Activated CD4-positive, alpha-beta T cell treated with anti-CD3 and anti-CD28 coated beads for 36 hours (primary cell): ENCODE data around the gene CTRB1. TPM values are rescaled to one million over a fixed set of nuclear protein-coding genes. Genes with fewer than 3 reads are reported as not detected.
A peak's percentile ranks its signal among the peaks of the same experiment; 100 is the strongest.

Experiments
- ATAC-seq: fragments of 200-7000 bp; cut with Tn5 transposase; one replicate; pipeline ENCODE4 v1.10.0; 2021; ENCODE audit warnings: mild to moderate bottlenecking, moderate library complexity
- CTCF ChIA-PET: fragments of 350-600 bp; sonication (Branson Sonifier 250); formaldehyde crosslinking; loops from one replicate; lab custom pipeline; 2021; ENCODE audit warnings: antibody characterized with exemption; lab: Charles Lee
- POLR2A ChIA-PET: fragments of 350-600 bp; sonication (Branson Sonifier 250); formaldehyde crosslinking; loops from one replicate; lab custom pipeline; 2021; ENCODE audit warnings: antibody characterized with exemption, inconsistent platforms; lab: Charles Lee
- DNase-seq: peaks from one replicate; pipeline ENCODE4 v3.0.0-alpha.2; 2020
- H3K27ac Mint-ChIP-seq: one replicate; pipeline ENCODE4 v1.8.0; 2021; ENCODE audit warnings: mixed read lengths
- H3K27me3 Mint-ChIP-seq: one replicate; pipeline ENCODE4 v1.8.0; 2021; ENCODE audit warnings: mixed read lengths
- H3K36me3 Mint-ChIP-seq: one replicate; pipeline ENCODE4 v1.8.0; 2021; ENCODE audit warnings: low read depth, mixed read lengths
- H3K4me1 Mint-ChIP-seq: one replicate; pipeline ENCODE4 v1.8.0; 2021; ENCODE audit warnings: mixed read lengths
- H3K4me3 Mint-ChIP-seq: one replicate; pipeline ENCODE4 v1.8.0; 2021; ENCODE audit warnings: mild to moderate bottlenecking, moderate library complexity, mixed read lengths
- H3K9me3 Mint-ChIP-seq: one replicate; pipeline ENCODE4 v1.8.0; 2021; ENCODE audit warnings: low read depth, mixed read lengths
- intact Hi-C, 2 experiments: fragments of 100-400 bp; cut with DNase I in 1 of 2; cut with micrococcal nuclease in 1 of 2; formaldehyde crosslinking; loops; one replicate each; pipeline versions ENCODE4 v1.14.2 to v1.15.1; 2022 to 2024; cut with DNase I, micrococcal nuclease
- total RNA-seq, 2 experiments: library from RNA; stranded (reverse); gene quantifications; one replicate each; pipeline ENCODE4 v1.2.3, GENCODE V29; 2021

Gene CTRB1
- total RNA-seq, 2 experiments from 2014 or later = not detected

GRCh38 chr16:75244225-75244809 lies 25.5 kb downstream of the CTRB1 start:
- DNase-seq = no peak
- POLR2A ChIA-PET = no interaction called here
- intact Hi-C loops = no loop called here
- no peak for ATAC-seq
- no peaks in the 10 kb centered on the region for H3K4me1 Mint-ChIP-seq
- H3K4me3 Mint-ChIP-seq = no peak overlapping the region
- CTCF ChIA-PET = interaction anchor here (1.0 kb wide), 1 partner anchor 149 kb away, joined by 3 read pairs; no protein-coding TSS in a partner anchor
- no peak overlapping the region for H3K27ac Mint-ChIP-seq
- no peaks in the 10 kb centered on the region for H3K36me3 Mint-ChIP-seq
- no peaks in the 10 kb centered on the region for H3K9me3 Mint-ChIP-seq
- peaks cover 2% of the 10 kb centered on the region for H3K27me3 Mint-ChIP-seq

- Mint-ChIP-seq H3K27ac (no peak overlapping the region), H3K4me1 (no peaks in the 10 kb centered on the region), H3K4me3 (no peak overlapping the region), H3K36me3 (no peaks in the 10 kb centered on the region), H3K9me3 (no peaks in the 10 kb centered on the region), H3K27me3 (peaks cover 5% of the 10 kb centered on the region)
- intact Hi-C loops = no loop called here
- no peak for DNase-seq
- CTCF ChIA-PET = interaction anchor here (0.7 to 1.0 kb wide), 2 partner anchors 66 to 148 kb away, joined by 3 read pairs; no protein-coding TSS in a partner anchor
- no peak for ATAC-seq
- POLR2A ChIA-PET = interaction anchor here (0.6 kb wide), 1 partner anchor 578 kb away, joined by 3 read pairs; the partner anchor contains the start of gene RFWD3
Measured at GRCh38 chr16:75244844-75245758, 26.3 kb downstream of the CTRB1 start.

GRCh38 chr16:75246504-75247205 lies 27.9 kb downstream of the CTRB1 start:
- ChIA-PET CTCF (interaction anchor here (1.1 kb wide), 1 partner anchor 157 kb away, joined by 6 read pairs; no protein-coding TSS in a partner anchor), POLR2A (no interaction called here)
- ATAC-seq (no peak), DNase-seq (no peak)
- Mint-ChIP-seq H3K4me3 (no peak overlapping the region), H3K27me3 (peaks cover 9% of the 10 kb centered on the region), H3K9me3 (no peaks in the 10 kb centered on the region), H3K36me3 (no peaks in the 10 kb centered on the region), H3K4me1 (peaks cover 4% of the 10 kb centered on the region), H3K27ac (no peak overlapping the region)
- intact Hi-C loops = no loop called here

- H3K9me3 Mint-ChIP-seq = no peaks in the 10 kb centered on the region
- ATAC-seq (no peak), DNase-seq (no peak)
- intact Hi-C loops = no loop called here
- H3K4me3 Mint-ChIP-seq = no peak overlapping the region
- H3K27me3 Mint-ChIP-seq = peaks cover 15% of the 10 kb centered on the region
- POLR2A ChIA-PET = no interaction called here
- CTCF ChIA-PET = interaction anchor here (1.5 kb wide), 1 partner anchor 48 kb away, joined by 5 read pairs; no protein-coding TSS in a partner anchor
- no peak overlapping the region for H3K27ac Mint-ChIP-seq
- peaks cover 6% of the 10 kb centered on the region for H3K4me1 Mint-ChIP-seq
- no peaks in the 10 kb centered on the region for H3K36me3 Mint-ChIP-seq
Measured at GRCh38 chr16:75247249-75247648, 28.5 kb downstream of the CTRB1 start.

- Mint-ChIP-seq H3K9me3 (no peaks in the 10 kb centered on the region), H3K4me3 (no peak overlapping the region), H3K27me3 (peaks cover 19% of the 10 kb centered on the region), H3K27ac (no peak overlapping the region), H3K36me3 (no peaks in the 10 kb centered on the region), H3K4me1 (peaks cover 6% of the 10 kb centered on the region)
- intact Hi-C loops = no loop called here
- CTCF ChIA-PET = interaction anchor here (1.5 kb wide), 1 partner anchor 49 kb away, joined by 5 read pairs; no protein-coding TSS in a partner anchor
- no peak for ATAC-seq
- POLR2A ChIA-PET = no interaction called here
- DNase-seq = no peak
Measured at GRCh38 chr16:75248142-75248535, 29.4 kb downstream of the CTRB1 start.

- DNase-seq (no peak), ATAC-seq (no peak)
- H3K27ac Mint-ChIP-seq = no peak overlapping the region
- POLR2A ChIA-PET = no interaction called here
- no peak overlapping the region for H3K4me3 Mint-ChIP-seq
- H3K4me1 Mint-ChIP-seq = peaks cover 6% of the 10 kb centered on the region
- peaks cover 19% of the 10 kb centered on the region for H3K27me3 Mint-ChIP-seq
- H3K36me3 Mint-ChIP-seq = no peaks in the 10 kb centered on the region
- CTCF ChIA-PET = interaction anchor here (0.8 to 1.5 kb wide), 2 partner anchors 15 to 49 kb away, joined by 3 to 5 read pairs; no protein-coding TSS in a partner anchor
- H3K9me3 Mint-ChIP-seq = no peaks in the 10 kb centered on the region
- intact Hi-C loops = no loop called here
Measured at GRCh38 chr16:75248536-75249380, 30.0 kb downstream of the CTRB1 start.

- Mint-ChIP-seq H3K9me3 (no peaks in the 10 kb centered on the region), H3K4me1 (peaks cover 6% of the 10 kb centered on the region), H3K27me3 (peaks cover 21% of the 10 kb centered on the region), H3K4me3 (no peak overlapping the region), H3K36me3 (no peaks in the 10 kb centered on the region), H3K27ac (no peak overlapping the region)
- CTCF ChIA-PET = interaction anchor here (0.8 kb wide), 1 partner anchor 16 kb away, joined by 3 read pairs; no protein-coding TSS in a partner anchor
- intact Hi-C loops = no loop called here
- ATAC-seq = no peak
- no peak for DNase-seq
- POLR2A ChIA-PET = no interaction called here
Measured at GRCh38 chr16:75249441-75249840, 30.7 kb downstream of the CTRB1 start.

GRCh38 chr16:75250089-75250808 lies 31.5 kb downstream of the CTRB1 start:
- Mint-ChIP-seq H3K27me3 (peaks cover 25% of the 10 kb centered on the region), H3K36me3 (no peaks in the 10 kb centered on the region), H3K4me3 (peak overlapping the region; percentile 13), H3K27ac (no peak overlapping the region), H3K9me3 (no peaks in the 10 kb centered on the region), H3K4me1 (peaks cover 6% of the 10 kb centered on the region)
- no peak for DNase-seq
- intact Hi-C loops = loop anchor here in 1 of 2 experiments (5.0 kb wide), 1 partner anchor 137 kb away; no protein-coding TSS in a partner anchor
- peak; percentile 8 for ATAC-seq
- ChIA-PET CTCF (interaction anchor here (0.8 to 1.2 kb wide), 2 partner anchors 17 to 129 kb away, joined by 5 to 10 read pairs; no protein-coding TSS in a partner anchor), POLR2A (no interaction called here)

- ChIA-PET POLR2A (no interaction called here), CTCF (interaction anchor here (0.8 to 1.2 kb wide), 2 partner anchors 17 to 128 kb away, joined by 5 to 10 read pairs; no protein-coding TSS in a partner anchor)
- Mint-ChIP-seq H3K36me3 (no peaks in the 10 kb centered on the region), H3K4me3 (peak overlapping the region; percentile 13), H3K27ac (no peak overlapping the region), H3K9me3 (no peaks in the 10 kb centered on the region), H3K4me1 (peaks cover 6% of the 10 kb centered on the region), H3K27me3 (peaks cover 25% of the 10 kb centered on the region)
- DNase-seq = peak; percentile 43
- intact Hi-C loops = loop anchor here in 1 of 2 experiments (5.0 kb wide), 1 partner anchor 136 kb away; no protein-coding TSS in a partner anchor
- peak; percentile 21 for ATAC-seq
Measured at GRCh38 chr16:75250809-75251279, 32.1 kb downstream of the CTRB1 start.
